Neutrophil (primary cell): Measurements from ENCODE around the gene LDLRAD3.

ENCODE experiments used
- H3K27ac ChIP-seq: fragments of 200-600 bp; sonication (generic); 2 replicates; pipeline ENCODE4 v1.5.1; 2016; ENCODE audit warnings: mild to moderate bottlenecking, moderate library complexity
- H3K27me3 ChIP-seq: fragments of 200-600 bp; sonication (generic); 2 replicates; pipeline ENCODE4 v1.6.0; 2016; ENCODE audit warnings: mild to moderate bottlenecking
- H3K36me3 ChIP-seq: fragments of 200-600 bp; sonication (generic); 2 replicates; pipeline ENCODE4 v1.5.1; 2017
- H3K4me1 ChIP-seq, 2 experiments: fragments of 200-600 bp in 1 of 2; sonication (generic) in 1 of 2; 1 replicate in 1 of 2; 2 replicates in 1 of 2; pipeline versions ENCODE4 v1.5.1 to v1.6.1; 2013 to 2016; ENCODE audit warnings: low read depth in 1 of 2, low read length in 1 of 2, mild to moderate bottlenecking in 1 of 2, moderate library complexity in 1 of 2; ENCODE audit not compliant: control insufficient read depth in 1 of 2, insufficient read depth in 1 of 2
- H3K4me3 ChIP-seq, 2 experiments: fragments of 200-600 bp in 1 of 2; sonication (generic) in 1 of 2; 1 replicate in 1 of 2; 2 replicates in 1 of 2; pipeline ENCODE4 v1.5.1; 2013 to 2016; ENCODE audit warnings: low read depth in 1 of 2, low read length in 1 of 2, mild to moderate bottlenecking in 1 of 2, moderate library complexity in 1 of 2
- H3K9me3 ChIP-seq: fragments of 200-600 bp; sonication (generic); 2 replicates; pipeline ENCODE4 v1.5.1; 2016
- CTCF ChIP-seq: fragments of 200-600 bp; sonication (generic); IDR thresholded peaks from 2 replicates; pipeline ENCODE4 v1.5.1; 2016; ENCODE audit warnings: antibody characterized with exemption

Gene LDLRAD3

GRCh38 chr11:36086366-36086765 is 142.5 kb downstream of the LDLRAD3 start:
- H3K4me3 ChIP-seq: no peak overlapping the region
- H3K9me3 ChIP-seq: no peaks in the 10 kb centered on the region
- H3K4me1 ChIP-seq: peaks cover 4 to 8% of the 10 kb centered on the region in 2 experiments
- H3K27ac ChIP-seq: no peak overlapping the region
- no peaks in the 10 kb centered on the region for H3K36me3 ChIP-seq
- TF ChIP-seq CTCF: no peak
- peaks cover 13% of the 10 kb centered on the region for H3K27me3 ChIP-seq

- Histone ChIP-seq H3K27ac (no peak overlapping the region), H3K9me3 (no peaks in the 10 kb centered on the region), H3K27me3 (peaks cover 19% of the 10 kb centered on the region), H3K36me3 (no peaks in the 10 kb centered on the region), H3K4me1 (peaks cover 4 to 8% of the 10 kb centered on the region in 2 experiments), H3K4me3 (no peak overlapping the region)
- TF ChIP-seq CTCF: no peak
Measured at GRCh38 chr11:36088266-36088972, 144.6 kb downstream of the LDLRAD3 start.

GRCh38 chr11:36089920-36090319 is 146.1 kb downstream of the LDLRAD3 start:
- TF ChIP-seq CTCF: no peak
- Histone ChIP-seq H3K4me3 (no peak overlapping the region), H3K4me1 (peaks cover 4 to 8% of the 10 kb centered on the region in 2 experiments), H3K27me3 (peaks cover 19% of the 10 kb centered on the region), H3K36me3 (no peaks in the 10 kb centered on the region), H3K27ac (no peak overlapping the region), H3K9me3 (no peaks in the 10 kb centered on the region)

- H3K36me3 ChIP-seq: no peaks in the 10 kb centered on the region
- no peak overlapping the region for H3K27ac ChIP-seq
- no peak overlapping the region for H3K4me3 ChIP-seq
- H3K4me1 ChIP-seq: peaks cover 4 to 8% of the 10 kb centered on the region in 2 experiments
- H3K27me3 ChIP-seq: peaks cover 19% of the 10 kb centered on the region
- TF ChIP-seq CTCF: no peak
- H3K9me3 ChIP-seq: no peaks in the 10 kb centered on the region
Measured at GRCh38 chr11:36090356-36091109, 146.7 kb downstream of the LDLRAD3 start.

- peaks cover 4 to 8% of the 10 kb centered on the region in 2 experiments for H3K4me1 ChIP-seq
- H3K4me3 ChIP-seq: no peak overlapping the region
- peaks cover 19% of the 10 kb centered on the region for H3K27me3 ChIP-seq
- TF ChIP-seq CTCF: no peak
- no peak overlapping the region for H3K27ac ChIP-seq
- no peaks in the 10 kb centered on the region for H3K36me3 ChIP-seq
- no peaks in the 10 kb centered on the region for H3K9me3 ChIP-seq
Measured at GRCh38 chr11:36091256-36091811, 147.5 kb downstream of the LDLRAD3 start.
